Measurements from ENCODE around the gene RWDD3. TPM values are rescaled to one million over a fixed set of nuclear protein-coding genes. Genes with fewer than 3 reads are reported as not detected.

The RWDD3 gene
- total RNA-seq, 4 donors from 2014 or later: 2.4 to 22.8 (median 15.1) TPM

GRCh38 chr1:95246511-95246910 lies 12.5 kb downstream of the RWDD3 start:
- Histone ChIP-seq H3K36me3 (peaks cover 0 to 11% (median 3%) of the 10 kb centered on the region in 4 donors), H3K27me3 (no peaks in the 10 kb centered on the region), H3K4me3 (no peak overlapping the region), H3K9me3 (no peaks in the 10 kb centered on the region), H3K4me1 (no peaks in the 10 kb centered on the region), H3K27ac (no peak overlapping the region)
- DNase-seq: no peak
- no peak for TF ChIP-seq CTCF (IDR thresholded peaks at IDR 0.05)
- no peak for TF ChIP-seq POLR2A (IDR thresholded peaks at IDR 0.05)
- TF ChIP-seq POLR2AphosphoS5 (IDR thresholded peaks at IDR 0.05): no peak
- TF ChIP-seq EP300 (IDR thresholded peaks at IDR 0.05; ENCODE audit: low read depth): no peak
- in situ Hi-C loops (cut with MboI; ENCODE audit: low pct_ligation_motif_present in 1 of 4, low pct_unique_long_range_greater_than_20kb in 1 of 4, low sequenced_read_pairs in 3 of 4): loop anchor here (25.0 kb wide), 2 partner anchors 159 to 384 kb away; no protein-coding TSS in a partner anchor
- 79 to 85% methylated on average over 2 to 3 of the region's 3 CpGs for WGBS, 2 donors (ENCODE audit: low coverage in 1 of 2)
- intact Hi-C loops (cut with DNase I; ENCODE audit: low total_unique reads): no loop called here

GRCh38 chr1:95247607-95248006 lies 13.6 kb downstream of the RWDD3 start:
- Histone ChIP-seq H3K27me3 (no peaks in the 10 kb centered on the region), H3K4me3 (no peak overlapping the region), H3K36me3 (peaks cover 0 to 11% (median 3%) of the 10 kb centered on the region in 4 donors), H3K4me1 (no peaks in the 10 kb centered on the region), H3K27ac (no peak overlapping the region), H3K9me3 (no peaks in the 10 kb centered on the region)
- no peak for DNase-seq
- in situ Hi-C loops (cut with MboI; ENCODE audit: low pct_ligation_motif_present in 1 of 4, low pct_unique_long_range_greater_than_20kb in 1 of 4, low sequenced_read_pairs in 3 of 4): loop anchor here (25.0 kb wide), 2 partner anchors 160 to 385 kb away; no protein-coding TSS in a partner anchor
- intact Hi-C loops (cut with DNase I; ENCODE audit: low total_unique reads): no loop called here
- 88 to 99% methylated on average over 3 of the region's 3 CpGs for WGBS, 2 donors (ENCODE audit: low coverage in 1 of 2)
- TF ChIP-seq EP300 (IDR thresholded peaks at IDR 0.05; ENCODE audit: low read depth): no peak
- TF ChIP-seq POLR2AphosphoS5 (IDR thresholded peaks at IDR 0.05): no peak
- TF ChIP-seq CTCF (IDR thresholded peaks at IDR 0.05): no peak
- no peak for TF ChIP-seq POLR2A (IDR thresholded peaks at IDR 0.05)

- WGBS, 2 donors (ENCODE audit: low coverage in 1 of 2): 61% methylated on average over 1 of the region's 1 CpG; no CpG with 5 or more reads in 1 of the 2 donors
- Histone ChIP-seq H3K27ac (no peak overlapping the region), H3K27me3 (no peaks in the 10 kb centered on the region), H3K4me1 (no peaks in the 10 kb centered on the region), H3K4me3 (no peak overlapping the region), H3K9me3 (no peaks in the 10 kb centered on the region), H3K36me3 (peaks cover 0 to 11% (median 3%) of the 10 kb centered on the region in 4 donors)
- in situ Hi-C loops (cut with MboI; ENCODE audit: low pct_ligation_motif_present in 1 of 4, low pct_unique_long_range_greater_than_20kb in 1 of 4, low sequenced_read_pairs in 3 of 4): loop anchor here (25.0 kb wide), 2 partner anchors 163 to 388 kb away; no protein-coding TSS in a partner anchor
- DNase-seq: no peak
- intact Hi-C loops (cut with DNase I; ENCODE audit: low total_unique reads): no loop called here
- TF ChIP-seq POLR2AphosphoS5 (IDR thresholded peaks at IDR 0.05): no peak
- no peak for TF ChIP-seq EP300 (IDR thresholded peaks at IDR 0.05; ENCODE audit: low read depth)
- TF ChIP-seq CTCF (IDR thresholded peaks at IDR 0.05): no peak
- TF ChIP-seq POLR2A (IDR thresholded peaks at IDR 0.05): no peak
Measured at GRCh38 chr1:95249916-95250315, 15.9 kb downstream of the RWDD3 start.

DNA sequence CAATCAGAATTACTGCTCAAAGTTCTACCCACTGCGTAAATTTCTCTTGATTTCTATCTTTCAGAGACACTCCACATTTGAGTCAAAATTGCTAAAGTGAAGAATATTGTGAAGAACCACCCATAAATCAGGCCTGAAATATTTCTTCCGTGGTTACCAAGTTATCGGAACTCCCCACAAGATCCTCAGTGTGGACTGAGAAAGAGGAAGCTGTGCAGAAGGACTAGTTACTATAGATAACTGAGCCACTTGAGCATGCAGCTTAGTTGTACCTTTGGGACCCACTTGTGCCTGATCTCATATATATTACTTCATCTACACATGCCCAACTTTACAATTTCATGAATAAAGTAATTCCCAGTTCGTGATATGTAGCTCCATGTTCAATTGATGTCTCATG lies 18.4 kb downstream of the RWDD3 start:
- intact Hi-C loops (cut with DNase I; ENCODE audit: low total_unique reads): no loop called here
- no peaks in the 10 kb centered on the region for H3K27me3 ChIP-seq
- in situ Hi-C loops (cut with MboI; ENCODE audit: low pct_ligation_motif_present in 1 of 4, low pct_unique_long_range_greater_than_20kb in 1 of 4, low sequenced_read_pairs in 3 of 4): no loop called here
- H3K36me3 ChIP-seq: peaks cover 0 to 7% (median 0%) of the 10 kb centered on the region in 4 donors
- 80 to 82% methylated on average over 4 of the region's 4 CpGs for whole genome bisulfite sequencing, 2 donors (ENCODE audit: low coverage in 1 of 2)
- no peaks in the 10 kb centered on the region for H3K9me3 ChIP-seq
- DNase-seq: no peak
- H3K4me3 ChIP-seq: no peak overlapping the region
- no peak overlapping the region for H3K27ac ChIP-seq
- TF ChIP-seq POLR2A (IDR thresholded peaks at IDR 0.05) (no peak), CTCF (IDR thresholded peaks at IDR 0.05) (no peak), EP300 (IDR thresholded peaks at IDR 0.05; ENCODE audit: low read depth) (no peak), POLR2AphosphoS5 (IDR thresholded peaks at IDR 0.05) (no peak)
- no peaks in the 10 kb centered on the region for H3K4me1 ChIP-seq
